Nephron progenitor cell (in vitro differentiated cells): ENCODE measurements around the gene ADAMTS3.

Experiments
- DNase-seq: peaks from one replicate; pipeline ENCODE4 v3.0.0; 2021
- H3K27ac Mint-ChIP-seq: 2 replicates; pipeline ENCODE4 v1.8.0; 2021; ENCODE audit warnings: mild to moderate bottlenecking, moderate library complexity, mixed read lengths
- H3K27me3 Mint-ChIP-seq: 2 replicates; pipeline ENCODE4 v1.8.0; 2021; ENCODE audit warnings: mild to moderate bottlenecking, low read depth, mixed read lengths; ENCODE audit not compliant: poor library complexity
- H3K36me3 Mint-ChIP-seq: 2 replicates; pipeline ENCODE4 v1.8.0; 2021; ENCODE audit warnings: low read depth, mixed read lengths
- H3K4me1 Mint-ChIP-seq: 2 replicates; pipeline ENCODE4 v1.8.0; 2021; ENCODE audit warnings: mixed read lengths
- H3K4me3 Mint-ChIP-seq: 2 replicates; pipeline ENCODE4 v1.8.0; 2021; ENCODE audit warnings: mild to moderate bottlenecking, moderate library complexity, mixed read lengths
- H3K9me3 Mint-ChIP-seq: 2 replicates; pipeline ENCODE4 v1.8.0; 2021; ENCODE audit warnings: mild to moderate bottlenecking, moderate library complexity, mixed read lengths
- TF ChIP-seq, protein P1 (sequence below): fragments of 200-600 bp; sonication (generic); IDR thresholded peaks from 2 replicates; pipeline ENCODE4 v1.5.0; 2021; ENCODE audit warnings: antibody characterized with exemption

ADAMTS3 gene

DNA sequence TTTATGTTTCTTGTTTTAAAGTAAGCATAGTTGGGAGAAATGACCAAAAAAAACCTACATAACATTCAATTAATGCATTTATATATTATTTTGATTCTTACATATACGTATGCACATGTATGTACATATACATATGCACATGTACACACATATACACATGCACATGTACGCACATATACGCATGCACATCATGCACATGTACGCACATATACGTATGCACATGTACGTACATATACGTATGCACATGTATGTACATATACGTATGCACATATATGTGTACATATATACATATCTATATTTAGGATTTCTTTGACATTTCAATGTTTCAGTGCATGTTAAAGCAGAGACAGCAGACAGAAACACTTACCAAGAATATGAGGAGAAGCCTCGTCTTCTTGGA is 263.4 kb downstream of the ADAMTS3 start:
- Mint-ChIP-seq H3K4me3 (no peak overlapping the region), H3K27me3 (no peaks in the 10 kb centered on the region), H3K4me1 (no peaks in the 10 kb centered on the region), H3K27ac (no peak overlapping the region), H3K36me3 (no peaks in the 10 kb centered on the region), H3K9me3 (no peaks in the 10 kb centered on the region)
- no peak for DNase-seq
- TF ChIP-seq, protein P1, sequence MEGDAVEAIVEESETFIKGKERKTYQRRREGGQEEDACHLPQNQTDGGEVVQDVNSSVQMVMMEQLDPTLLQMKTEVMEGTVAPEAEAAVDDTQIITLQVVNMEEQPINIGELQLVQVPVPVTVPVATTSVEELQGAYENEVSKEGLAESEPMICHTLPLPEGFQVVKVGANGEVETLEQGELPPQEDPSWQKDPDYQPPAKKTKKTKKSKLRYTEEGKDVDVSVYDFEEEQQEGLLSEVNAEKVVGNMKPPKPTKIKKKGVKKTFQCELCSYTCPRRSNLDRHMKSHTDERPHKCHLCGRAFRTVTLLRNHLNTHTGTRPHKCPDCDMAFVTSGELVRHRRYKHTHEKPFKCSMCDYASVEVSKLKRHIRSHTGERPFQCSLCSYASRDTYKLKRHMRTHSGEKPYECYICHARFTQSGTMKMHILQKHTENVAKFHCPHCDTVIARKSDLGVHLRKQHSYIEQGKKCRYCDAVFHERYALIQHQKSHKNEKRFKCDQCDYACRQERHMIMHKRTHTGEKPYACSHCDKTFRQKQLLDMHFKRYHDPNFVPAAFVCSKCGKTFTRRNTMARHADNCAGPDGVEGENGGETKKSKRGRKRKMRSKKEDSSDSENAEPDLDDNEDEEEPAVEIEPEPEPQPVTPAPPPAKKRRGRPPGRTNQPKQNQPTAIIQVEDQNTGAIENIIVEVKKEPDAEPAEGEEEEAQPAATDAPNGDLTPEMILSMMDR: no peak

DNA sequence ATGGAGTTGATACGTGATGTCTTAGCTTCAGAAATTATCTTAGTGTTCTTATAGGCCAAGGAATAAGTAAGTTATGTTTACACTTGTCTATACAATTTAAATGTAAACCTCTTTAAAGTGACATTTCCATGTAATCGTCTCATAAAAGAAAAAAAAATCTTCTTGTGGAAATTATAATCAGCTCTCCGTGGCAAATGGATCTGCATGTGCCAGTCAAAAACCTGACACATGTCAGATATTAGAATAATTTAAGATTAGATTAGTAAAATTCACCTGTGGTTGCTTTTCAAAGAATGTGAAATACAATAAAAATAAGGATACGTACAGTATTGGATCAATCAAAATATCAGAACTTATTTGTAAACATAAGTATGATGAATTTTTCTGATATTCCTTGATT is 263.9 kb downstream of the ADAMTS3 start:
- DNase-seq: no peak
- H3K4me1 Mint-ChIP-seq: no peaks in the 10 kb centered on the region
- H3K36me3 Mint-ChIP-seq: no peaks in the 10 kb centered on the region
- no peaks in the 10 kb centered on the region for H3K27me3 Mint-ChIP-seq
- no peak overlapping the region for H3K27ac Mint-ChIP-seq
- TF ChIP-seq, protein P1: no peak
- H3K9me3 Mint-ChIP-seq: no peaks in the 10 kb centered on the region
- no peak overlapping the region for H3K4me3 Mint-ChIP-seq

DNA sequence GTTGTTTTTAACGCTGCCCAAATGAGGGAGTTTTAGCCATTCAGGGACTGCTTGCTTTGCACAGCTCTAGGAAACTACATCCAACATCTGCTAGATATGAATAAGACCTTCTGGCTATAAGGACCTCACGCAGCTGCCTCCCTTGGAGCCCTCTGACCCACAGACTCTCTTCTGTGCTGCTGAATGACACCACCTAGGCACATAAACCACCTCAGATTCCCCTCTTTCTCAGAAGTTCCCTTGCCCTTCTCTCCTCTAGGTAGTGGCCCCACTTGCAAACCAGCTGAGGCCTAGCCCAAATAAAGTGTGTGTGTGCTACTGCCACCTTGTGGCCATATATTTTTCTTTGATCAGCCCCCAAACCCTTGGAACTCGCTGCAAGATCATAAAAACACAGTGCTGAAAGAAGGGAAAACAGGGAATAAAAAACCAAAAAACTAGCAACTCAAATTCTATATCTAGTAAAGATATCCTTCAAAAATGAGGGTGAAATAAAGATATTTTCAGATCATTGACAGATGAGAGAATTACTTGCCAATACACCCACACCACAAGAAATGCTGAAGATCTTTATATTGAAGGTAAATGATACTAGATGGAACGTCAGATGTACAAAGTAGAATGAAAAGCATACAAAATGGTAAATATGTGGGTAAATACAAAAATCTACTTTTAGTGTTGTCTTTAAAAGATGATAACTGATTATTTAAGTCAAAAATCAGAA is 265.9 kb downstream of the ADAMTS3 start:
- Mint-ChIP-seq H3K9me3 (no peaks in the 10 kb centered on the region), H3K4me3 (no peak overlapping the region)

DNA sequence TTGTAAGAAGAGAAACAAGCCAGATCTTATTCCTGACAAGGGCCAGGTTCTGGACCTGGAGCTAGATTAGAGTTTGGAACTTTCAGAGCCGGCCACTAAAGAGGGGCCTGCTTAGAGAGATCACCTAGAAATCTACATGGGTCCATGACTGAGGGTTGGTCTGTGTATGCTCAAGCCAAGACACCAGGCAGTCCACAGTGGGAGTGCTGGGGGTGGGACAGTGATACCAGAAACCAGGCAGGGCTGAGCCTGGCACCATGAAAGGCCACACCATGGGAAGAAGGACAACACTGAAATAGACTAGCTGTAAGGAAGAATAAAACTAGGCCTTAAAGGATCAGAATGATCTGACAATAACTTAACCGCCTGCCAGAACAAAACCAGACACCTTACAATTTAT is 267.3 kb downstream of the ADAMTS3 start:
- Mint-ChIP-seq H3K4me1 (no peaks in the 10 kb centered on the region), H3K9me3 (no peaks in the 10 kb centered on the region), H3K27me3 (no peaks in the 10 kb centered on the region), H3K27ac (no peak overlapping the region), H3K36me3 (no peaks in the 10 kb centered on the region), H3K4me3 (no peak overlapping the region)
- TF ChIP-seq, protein P1: no peak
- no peak for DNase-seq

More for the DNA sequence above, 265.9 kb downstream of the ADAMTS3 start:
- no peak overlapping the region for H3K27ac Mint-ChIP-seq
- DNase-seq: peak; percentile 50
- H3K36me3 Mint-ChIP-seq: no peaks in the 10 kb centered on the region
- no peaks in the 10 kb centered on the region for H3K4me1 Mint-ChIP-seq
- TF ChIP-seq, protein P1: peak; percentile 61
- no peaks in the 10 kb centered on the region for H3K27me3 Mint-ChIP-seq

DNA sequence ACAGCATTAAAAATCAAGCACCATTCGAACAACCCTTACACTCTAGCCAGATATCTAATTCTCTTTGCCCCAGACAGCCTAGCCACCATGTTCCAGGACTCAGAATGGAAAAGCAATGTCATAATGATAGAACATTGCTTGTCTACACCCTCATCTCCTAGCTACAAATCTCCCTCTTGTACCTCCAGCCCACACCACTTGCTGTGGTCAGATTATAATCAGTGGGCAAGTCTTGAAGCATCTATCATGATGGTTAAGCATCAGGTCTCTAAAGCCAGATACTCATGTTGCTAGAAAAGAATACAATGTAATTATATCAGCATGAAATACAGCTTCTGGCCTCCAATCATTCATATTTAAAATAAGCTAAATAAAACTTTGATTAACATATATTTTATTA is 268.9 kb downstream of the ADAMTS3 start:
- H3K27ac Mint-ChIP-seq: no peak overlapping the region
- H3K27me3 Mint-ChIP-seq: no peaks in the 10 kb centered on the region
- no peak for DNase-seq
- no peaks in the 10 kb centered on the region for H3K4me1 Mint-ChIP-seq
- TF ChIP-seq, protein P1: no peak
- no peak overlapping the region for H3K4me3 Mint-ChIP-seq
- H3K9me3 Mint-ChIP-seq: no peaks in the 10 kb centered on the region
- H3K36me3 Mint-ChIP-seq: no peaks in the 10 kb centered on the region

DNA sequence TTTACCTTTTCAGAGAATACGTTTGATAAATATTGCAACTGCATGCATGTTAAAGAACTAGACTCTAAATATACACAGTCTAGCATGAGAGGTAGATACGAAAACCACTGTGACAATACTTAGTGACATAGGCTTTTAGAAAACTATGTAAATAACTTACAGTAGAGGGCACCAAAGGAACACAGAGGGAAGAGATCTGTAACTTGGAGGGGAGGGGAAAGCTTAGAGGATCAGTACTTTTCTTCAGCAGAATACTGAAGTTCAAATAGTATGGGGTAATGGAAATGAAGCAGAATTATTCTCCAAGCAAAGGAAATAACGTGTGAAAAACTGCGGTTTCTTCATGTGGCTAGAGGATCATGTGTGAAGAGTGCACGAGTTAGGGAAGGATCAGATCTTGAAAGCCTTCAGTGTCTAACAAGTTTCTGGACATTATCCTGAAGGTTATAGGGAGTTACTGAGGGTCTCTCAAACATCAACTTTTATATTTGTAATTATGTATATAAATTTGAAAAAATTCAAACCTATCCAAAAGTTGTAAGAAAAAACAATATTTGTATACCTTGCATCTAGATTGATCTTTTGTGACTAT is 273.0 kb downstream of the ADAMTS3 start:
- DNase-seq: peak; percentile 5
- no peaks in the 10 kb centered on the region for H3K9me3 Mint-ChIP-seq

More for the DNA sequence above, 273.0 kb downstream of the ADAMTS3 start:
- no peak overlapping the region for H3K4me3 Mint-ChIP-seq
- TF ChIP-seq, protein P1: peak; percentile 64
- H3K27me3 Mint-ChIP-seq: peaks cover 2% of the 10 kb centered on the region
- no peaks in the 10 kb centered on the region for H3K36me3 Mint-ChIP-seq
- H3K27ac Mint-ChIP-seq: no peak overlapping the region
- no peaks in the 10 kb centered on the region for H3K4me1 Mint-ChIP-seq
